H1 (cell line): ENCODE results near the gene TAPBPL. TPM values are rescaled to one million over a fixed set of nuclear protein-coding genes. Genes with fewer than 3 reads are reported as not detected.

Experiments used
- FOSL1 ChIP-seq: IDR thresholded peaks from 2 replicates; pipeline ENCODE4 v1.6.1; 2011; ENCODE audit warnings: mild to moderate bottlenecking, low read depth, low read length, moderate library complexity; ENCODE audit not compliant: insufficient read depth
- GTF2F1 ChIP-seq: IDR thresholded peaks from 2 replicates; pipeline ENCODE4 v1.6.1; 2012; ENCODE audit warnings: low read depth, low read length, improper control_type of control experiment, borderline replicate concordance
- HDAC2 ChIP-seq, 2 experiments: fragments of 300-600 bp in 1 of 2; sonication (generic) in 1 of 2; IDR thresholded peaks; 2 replicates each; pipeline ENCODE4 v1.6.1; 2011 to 2012; ENCODE audit warnings: low read depth in 2 of 2, low read length in 2 of 2, mild to moderate bottlenecking in 2 of 2, moderate library complexity in 2 of 2, borderline replicate concordance in 1 of 2, inconsistent platforms in 1 of 2
- HDAC6 ChIP-seq: IDR thresholded peaks from one replicate; pipeline ENCODE4 v1.7.1; 2012; ENCODE audit warnings: low read depth, mild to moderate bottlenecking, inconsistent platforms, low read length, moderate library complexity
- polyA plus RNA-seq, 7 experiments: library from polyadenylated mRNA; depleted of rRNA in 3 of 7; stranded (reverse) in 5 of 7; unstranded in 2 of 7; fragments of >200 nt in 5 of 7; fragments of 200-250 nt in 2 of 7; gene quantifications; 1 replicate in 5 of 7; 2 replicates in 1 of 7; 4 replicates in 1 of 7; pipeline versions ENCODE4 v1.2.1 to v1.2.3, GENCODE V29; 2011 to 2013; ENCODE audit warnings: missing spikeins in 2 of 7, mixed read lengths in 2 of 7
- total RNA-seq: library from RNA; stranded (reverse); fragmentation: NEBNext Ultra II Directional; extraction: Animal tissue kit (Norgen Biotek cat#: 25700); gene quantifications from 2 replicates; pipeline ENCODE4 v1.2.1, GENCODE V29; 2021

The TAPBPL gene
- total and polyA plus RNA-seq, 2 of the 8 experiments (the other 6 are each of a cell fraction or from before 2014, with no cell fraction given): 0.61 to 1.5 TPM

GRCh38 chr12:6464531-6464930 lies 12.7 kb downstream of the TAPBPL start (continued):
- TF ChIP-seq HDAC2 (IDR thresholded peaks at IDR 0.05; ENCODE audit: borderline replicate concordance in 1 of 2, low read depth in 2 of 2, low read length in 2 of 2) (no peak), FOSL1 (no peak), GTF2F1 (no peak), HDAC6 (no peak)
